Tibial nerve (tissue), 4 donors: ENCODE results near the gene MRNIP. TPM values are rescaled to one million over a fixed set of nuclear protein-coding genes. Genes with fewer than 3 reads are reported as not detected.
"Not testable (repeated sequence)": the region's sequence is repeated elsewhere in the genome, so short reads cannot be mapped to it uniquely, and the experiment has no call there.

Experiments used
- DNase-seq, 2 donors: peaks; one replicate each; pipeline ENCODE4 v3.0.0-alpha.2; 2019; ENCODE audit warnings: low spot score in 2 of 2
- H3K27ac ChIP-seq, 4 donors: fragments of 200-600 bp; sonication (generic) in 3 of 4; one replicate each; pipeline ENCODE4 v1.5.1; 2017 to 2019; ENCODE audit warnings: mild to moderate bottlenecking in 1 of 4
- H3K27me3 ChIP-seq, 2 donors: fragments of 200-600 bp; sonication (generic) in 1 of 2; one replicate each; pipeline versions ENCODE4 v1.5.1 to v1.6.0; 2017 to 2019
- H3K36me3 ChIP-seq, 3 donors: fragments of 200-600 bp; sonication (generic); one replicate each; pipeline ENCODE4 v1.5.1; 2018 to 2019
- H3K4me1 ChIP-seq, 4 donors: fragments of 200-600 bp; sonication (generic) in 3 of 4; one replicate each; pipeline ENCODE4 v1.5.1; 2017 to 2019
- H3K4me3 ChIP-seq, 4 donors: fragments of 200-600 bp; sonication (generic) in 3 of 4; one replicate each; pipeline ENCODE4 v1.5.1; 2017 to 2019; ENCODE audit warnings: mild to moderate bottlenecking in 1 of 4, moderate library complexity in 1 of 4
- H3K9me3 ChIP-seq, 4 donors: fragments of 200-600 bp; sonication (generic) in 3 of 4; one replicate each; pipeline ENCODE4 v1.5.1; 2017 to 2019
- CTCF ChIP-seq, 5 experiments: fragments of 200-600 bp in 3 of 5; fragments of 450-650 bp in 2 of 5; sonication (generic) in 3 of 5; IDR thresholded peaks; one replicate each; pipeline ENCODE4 v1.5.1; 2016 to 2019; ENCODE audit warnings: antibody characterized with exemption in 5 of 5, mild to moderate bottlenecking in 3 of 5, moderate library complexity in 2 of 5
- EP300 ChIP-seq, 2 donors: sonication (generic); formaldehyde crosslinking; IDR thresholded peaks; one replicate each; pipeline ENCODE4 v1.6.1; 2017; ENCODE audit warnings: antibody characterized with exemption in 2 of 2, mild to moderate bottlenecking in 1 of 2
- POLR2A ChIP-seq, 2 donors: fragments of 450-650 bp; IDR thresholded peaks; one replicate each; pipeline ENCODE4 v1.6.1; 2017; ENCODE audit warnings: antibody characterized with exemption in 2 of 2, mild to moderate bottlenecking in 2 of 2, moderate library complexity in 2 of 2
- WGBS, 2 donors: methylation state at CpG; one replicate each; pipeline ENCODE4 v1.1.5; 2018; 5-methylcytosine and 5-hydroxymethylcytosine counted together
- small RNA-seq: library from RNA; depleted of rRNA; stranded (forward); fragments of <200 nt; gene quantifications from one replicate; pipeline ENCODE3, GENCODE V24; 2016
- total RNA-seq, 4 donors: library from RNA; depleted of rRNA; stranded (reverse); fragments of >200 nt; gene quantifications; one replicate each; pipeline ENCODE4 v1.1.0, GENCODE V29; 2016

Gene MRNIP
- total RNA-seq, 4 donors from 2014 or later = 48.5 to 82.4 (median 63.2) TPM

DNA sequence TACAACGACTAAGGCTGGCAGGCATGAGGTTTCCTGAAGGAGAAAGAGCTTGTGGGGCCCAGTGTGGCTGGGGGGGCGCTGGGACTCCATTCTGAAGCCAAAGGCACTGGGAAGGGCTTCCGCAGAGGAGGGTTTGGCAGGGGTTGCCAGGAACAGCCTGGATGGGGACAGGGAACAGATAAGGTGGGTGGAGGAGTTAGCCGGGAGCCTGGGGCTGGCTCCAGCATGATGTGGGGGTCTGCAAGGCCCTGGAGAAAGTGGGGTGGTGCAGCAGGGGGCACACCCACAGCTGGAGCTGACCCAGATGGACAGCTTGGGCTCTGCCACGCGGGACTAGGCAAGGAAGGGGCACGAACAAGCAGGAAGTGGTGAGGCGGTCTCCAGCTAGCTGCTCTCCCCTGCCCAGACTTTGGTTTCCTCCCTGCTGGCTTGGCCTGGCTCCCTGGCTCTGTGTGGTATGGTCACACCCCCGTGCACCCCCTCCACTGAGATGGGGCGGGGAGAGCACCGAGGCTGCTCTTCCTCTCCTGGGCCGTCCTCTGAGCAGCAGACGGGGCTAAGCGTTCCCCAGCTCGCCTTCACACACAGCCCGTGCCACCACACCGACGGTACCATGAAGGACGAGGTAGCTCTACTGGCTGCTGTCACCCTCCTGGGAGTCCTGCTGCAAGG lies 65.0 kb downstream of the MRNIP start, which contains the start of gene LTC4S:
Gene LTC4S (plus strand): TSS at position 519 of the 672 bp plus-strand sequence. CDS start 95 bp downstream, at position 614.
- no peaks in the 10 kb centered on the region for H3K9me3 ChIP-seq
- peak within 1 kb of the TSS; percentile 11 to 92 (median 72) for H3K27ac ChIP-seq
- peak in 1 of 2 donors; percentile 73 for DNase-seq
- H3K36me3 ChIP-seq = peaks cover 0 to 17% (median 3%) of the 10 kb centered on the region in 3 donors
- TF ChIP-seq POLR2A (IDR thresholded peaks at IDR 0.05) (no peak), EP300 (IDR thresholded peaks at IDR 0.05) (peak in 1 of 2 donors; percentile 33)
- peak within 1 kb of the TSS in 2 of 4 donors; percentile 18 to 65 for H3K4me3 ChIP-seq
- WGBS, 2 donors = 28 to 36% methylated on average over 8 to 14 of the region's 19 CpGs
- H3K27me3 ChIP-seq = no peaks in the 10 kb centered on the region
- H3K4me1 ChIP-seq = peaks cover 0 to 50% (median 39%) of the 10 kb centered on the region in 4 donors

DNA sequence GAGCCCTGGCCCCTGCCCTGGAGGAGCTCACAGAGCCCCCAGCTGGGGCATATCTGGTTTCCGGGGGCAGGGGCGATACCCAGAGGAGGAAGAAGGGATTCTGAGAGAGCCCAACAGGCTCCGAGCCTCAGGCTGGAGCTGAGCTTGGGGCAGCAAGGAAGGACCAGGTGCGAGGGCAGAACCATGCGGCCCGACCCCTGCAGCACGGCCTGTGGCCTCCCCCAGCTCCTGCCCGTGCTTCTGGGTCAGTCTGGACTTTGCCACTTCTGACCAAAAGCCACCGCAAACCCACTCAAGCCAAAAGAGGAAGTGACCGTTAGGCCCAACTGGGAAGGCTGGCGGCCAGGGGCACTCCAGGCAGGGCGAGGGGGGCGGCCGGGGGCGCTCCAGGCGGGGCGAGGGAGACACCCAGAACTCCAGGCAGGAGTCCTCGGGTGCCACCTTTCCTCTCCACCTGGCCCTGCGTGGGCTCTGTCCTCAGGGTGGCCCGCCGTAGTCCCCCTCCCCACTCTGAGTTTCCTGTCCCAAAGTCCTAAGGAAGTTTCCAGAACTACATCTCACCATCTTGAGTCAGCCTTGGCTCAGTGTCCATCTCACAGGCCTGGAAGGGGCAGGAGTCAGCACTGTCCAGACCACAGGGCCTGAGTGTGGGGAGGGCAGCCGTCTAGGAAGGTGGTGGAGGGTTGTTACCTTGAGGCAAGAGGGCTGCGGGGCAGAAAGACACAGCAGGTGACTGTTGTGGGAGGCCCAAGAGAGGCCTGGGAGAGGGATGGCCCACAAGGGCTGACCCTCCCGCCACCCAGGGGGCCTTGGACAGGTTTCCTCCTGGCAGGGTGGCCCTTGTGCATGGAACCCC lies 65.8 kb downstream of the MRNIP start:
- Histone ChIP-seq H3K27ac (peak overlapping the region; percentile 11 to 92 (median 72)), H3K9me3 (no peaks in the 10 kb centered on the region), H3K4me3 (no peak overlapping the region), H3K4me1 (peaks cover 0 to 50% (median 39%) of the 10 kb centered on the region in 4 donors), H3K27me3 (no peaks in the 10 kb centered on the region), H3K36me3 (peaks cover 0 to 10% (median 0%) of the 10 kb centered on the region in 3 donors)
- TF ChIP-seq CTCF (IDR thresholded peaks at IDR 0.05) (no peak), EP300 (IDR thresholded peaks at IDR 0.05) (no peak), POLR2A (IDR thresholded peaks at IDR 0.05) (no peak)
- no peak for DNase-seq
- WGBS, 2 donors = 73 to 82% methylated on average over 23 to 24 of the region's 24 CpGs

GRCh38 chr5:179791881-179792611 lies 66.6 kb downstream of the MRNIP start:
- 58% methylated on average over 11 to 15 of the region's 15 CpGs for WGBS, 2 donors
- H3K4me3 ChIP-seq = no peak overlapping the region

GRCh38 chr5:179789278-179789677 lies 69.3 kb downstream of the MRNIP start:
- not testable (repeated sequence) for H3K27me3 ChIP-seq, DNase-seq
- WGBS, 2 donors = 92 to 97% methylated on average over 9 of the region's 9 CpGs

More at GRCh38 chr5:179791881-179792611, 66.6 kb downstream of the MRNIP start:
- no peak for TF ChIP-seq CTCF (IDR thresholded peaks at IDR 0.05)
- TF ChIP-seq EP300 (IDR thresholded peaks at IDR 0.05) = no peak
- TF ChIP-seq POLR2A (IDR thresholded peaks at IDR 0.05) = no peak
- Histone ChIP-seq H3K36me3 (peaks cover 0 to 2% (median 0%) of the 10 kb centered on the region in 3 donors), H3K27ac (peak overlapping the region in 3 of 4 donors; percentile 65 to 92 (median 80)), H3K4me1 (peaks cover 0 to 46% (median 37%) of the 10 kb centered on the region in 4 donors), H3K27me3 (no peaks in the 10 kb centered on the region), H3K9me3 (no peaks in the 10 kb centered on the region)
- DNase-seq = no peak

GRCh38 chr5:179788193-179788854 lies 70.3 kb downstream of the MRNIP start:
- no peak overlapping the region for H3K27ac ChIP-seq
- WGBS, 2 donors = 93 to 100% methylated on average over 7 of the region's 7 CpGs
- no peak for DNase-seq
- peaks cover 0 to 12% (median 5%) of the 10 kb centered on the region in 4 donors for H3K4me1 ChIP-seq
- H3K4me3 ChIP-seq = no peak overlapping the region
- H3K9me3 ChIP-seq = no peaks in the 10 kb centered on the region
- H3K36me3 ChIP-seq = peaks cover 0 to 5% (median 0%) of the 10 kb centered on the region in 3 donors
- TF ChIP-seq POLR2A (IDR thresholded peaks at IDR 0.05) (no peak), CTCF (IDR thresholded peaks at IDR 0.05) (no peak), EP300 (IDR thresholded peaks at IDR 0.05) (no peak)
- no peaks in the 10 kb centered on the region for H3K27me3 ChIP-seq

More at GRCh38 chr5:179789278-179789677, 69.3 kb downstream of the MRNIP start:
- H3K36me3 ChIP-seq, H3K9me3 ChIP-seq, H3K4me3 ChIP-seq, H3K27ac ChIP-seq: not testable (repeated sequence)
- H3K4me1 ChIP-seq = peaks cover 0 to 22% (median 14%) of the 10 kb centered on the region in 4 donors

Small RNA genes within 50 kb of the gene (small RNA-seq; reads per million reads assigned to genes)
- gene MIR1229 (0.57 reads per million), gene RF00019 (not detected)

Other genes with a start within 250 kb of the MRNIP start
- gene HNRNPH1, start 235.1 kb downstream of the MRNIP start, total RNA-seq = 100 to 1,000 TPM; 473 to 711 (median 678) TPM
- gene CBY3, start 177.8 kb downstream of the MRNIP start, total RNA-seq = 1 to 10 TPM in 1 of 4 donors, not detected in 3; 1.2 TPM
- gene CANX, start 159.8 kb downstream of the MRNIP start, total RNA-seq = 100 to 1,000 TPM; 258 to 315 (median 272) TPM
- 10 to 100 TPM; 27.0 to 38.1 (median 31.9) TPM for gene MAML1, start 126.0 kb downstream of the MRNIP start, total RNA-seq
- 10 to 100 TPM in 2 of 4 donors, 1 to 10 TPM in 2; 7.6 to 38.6 (median 18.4) TPM for gene LTC4S, start 64.8 kb downstream of the MRNIP start, total RNA-seq
- gene MGAT4B, start 52.0 kb downstream of the MRNIP start, total RNA-seq = 100 to 1,000 TPM in 1 of 4 donors, 10 to 100 TPM in 3; 52.7 to 153 (median 91.0) TPM
- gene SQSTM1, start 37.9 kb downstream of the MRNIP start, total RNA-seq = 100 to 1,000 TPM; 408 to 463 (median 452) TPM
- gene TBC1D9B, start 49.1 kb upstream of the MRNIP start, total RNA-seq = 100 to 1,000 TPM; 115 to 210 (median 168) TPM
- 100 to 1,000 TPM; 121 to 150 (median 143) TPM for gene RNF130, start 212.9 kb upstream of the MRNIP start, total RNA-seq